GM18511 (cell line): ENCODE measurements around the gene C3orf33.
"Not testable (repeated sequence)": the region's sequence is repeated elsewhere in the genome, so short reads cannot be mapped to it uniquely, and the experiment has no call there.

ENCODE experiments used
- ATAC-seq: cut with Tn5 transposase; IDR thresholded peaks from one replicate; pipeline ENCODE4 v1.9.1; 2021; ENCODE audit warnings: mild to moderate bottlenecking, moderate library complexity; ENCODE audit not compliant: unreplicated experiment

Gene C3orf33

GRCh38 chr3:155805802-155806618 is at the start of gene C3orf33:
TSS of gene C3orf33 (minus strand) at chr3:155806278. CDS start at chr3:155806252, 26 bp downstream.
- ATAC-seq: peak; percentile 98

GRCh38 chr3:155854141-155854940 is 48.3 kb upstream of the C3orf33 start, which contains the start of gene SLC33A1:
TSS of gene SLC33A1 (minus strand) at chr3:155854427. CDS start at chr3:155853997, 430 bp downstream.
- ATAC-seq: peak; percentile 94

GRCh38 chr3:155853214-155854140 is 47.4 kb upstream of the C3orf33 start:
- peak; percentile 9 for ATAC-seq

- ATAC-seq: no peak
These were observed 46.3 kb upstream of the C3orf33 start for GRCh38 chr3:155852341-155852740.

GRCh38 chr3:155849404-155849803 is 43.3 kb upstream of the C3orf33 start:
- ATAC-seq: not testable (repeated sequence)

GRCh38 chr3:155847993-155848392 is 41.9 kb upstream of the C3orf33 start:
- ATAC-seq: no peak

GRCh38 chr3:155846119-155846518 is 40.0 kb upstream of the C3orf33 start:
- ATAC-seq: no peak

GRCh38 chr3:155843569-155843968 is 37.5 kb upstream of the C3orf33 start:
- ATAC-seq: peak; percentile 43

- no peak for ATAC-seq
These were observed 29.4 kb upstream of the C3orf33 start for GRCh38 chr3:155835341-155836071.

GRCh38 chr3:155828490-155829098 is 22.5 kb upstream of the C3orf33 start:
- ATAC-seq: not testable (repeated sequence)

GRCh38 chr3:155815030-155815545 is 9.0 kb upstream of the C3orf33 start:
- no peak for ATAC-seq

- not testable (repeated sequence) for ATAC-seq
These were observed 7.1 kb upstream of the C3orf33 start for GRCh38 chr3:155813224-155813623.

- no peak for ATAC-seq
These were observed 3.1 kb upstream of the C3orf33 start for GRCh38 chr3:155809181-155809580.

- ATAC-seq: no peak
These were observed 1.7 kb upstream of the C3orf33 start for GRCh38 chr3:155807823-155808222.

GRCh38 chr3:155805204-155805801 is 775 bp downstream of the C3orf33 start:
- peak; percentile 7 for ATAC-seq

- ATAC-seq: no peak
These were observed 1.8 kb downstream of the C3orf33 start for GRCh38 chr3:155804323-155804722.

- no peak for ATAC-seq
These were observed 13.5 kb downstream of the C3orf33 start for GRCh38 chr3:155792532-155792931.

GRCh38 chr3:155791190-155791589 is 14.9 kb downstream of the C3orf33 start:
- no peak for ATAC-seq
